Activated CD4-positive, alpha-beta T cell treated with anti-CD3 and anti-CD28 coated beads, Interleukin-2, amount 50 U/mL, for 24 hours (primary cell): ENCODE measurements around the gene DNAH10.
"Not testable (repeated sequence)": the region's sequence is repeated elsewhere in the genome, so short reads cannot be mapped to it uniquely, and the experiment has no call there.

Experiments
- DNase-seq, 2 donors: peaks; one replicate each; pipeline ENCODE4 v3.0.0-alpha.2; 2020; ENCODE audit warnings: low read depth in 1 of 2, low spot score in 1 of 2

The DNAH10 gene

DNA sequence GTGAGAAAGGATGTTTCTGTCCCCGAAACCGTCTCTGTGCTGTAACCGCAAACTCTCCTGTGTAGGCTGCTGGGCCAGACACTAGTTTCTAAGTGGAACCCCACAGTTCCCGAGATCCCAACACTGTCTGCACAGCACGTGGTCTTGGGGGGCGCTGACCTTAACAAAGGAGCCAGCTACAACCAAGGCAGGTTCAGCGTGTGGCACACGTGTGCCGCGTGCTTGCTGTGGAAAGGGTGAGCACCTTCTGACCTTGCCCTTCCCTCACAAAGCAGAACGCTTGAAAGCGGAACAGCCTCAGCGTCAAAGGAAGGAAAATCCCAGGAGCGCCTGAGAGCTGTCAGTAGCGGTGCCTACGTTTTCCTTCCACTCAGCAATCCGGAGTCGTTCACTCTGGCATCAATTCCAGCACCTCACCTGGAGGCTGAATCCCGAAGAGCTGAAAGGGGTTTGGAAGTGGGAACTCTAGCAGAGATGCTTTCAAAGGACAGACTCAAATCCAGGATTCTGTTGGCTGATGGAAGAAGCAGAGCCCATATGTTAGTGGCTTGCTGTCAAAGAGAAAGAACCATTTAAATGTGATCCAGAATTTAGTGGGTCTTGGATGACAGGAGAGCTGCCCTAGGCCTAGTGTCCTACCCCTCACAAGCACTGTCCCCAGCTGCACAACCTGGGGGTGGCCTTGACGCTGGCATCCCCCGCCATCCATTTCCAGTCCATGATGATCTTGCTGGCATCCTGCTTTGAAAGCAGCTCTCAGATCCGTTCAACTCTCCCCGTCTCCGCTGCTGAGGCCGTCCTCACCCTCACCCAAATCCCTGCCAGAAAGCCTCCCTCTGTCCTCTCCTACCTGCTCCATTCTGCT, 183.4 kb downstream of the DNAH10 start:
- DNase-seq: no peak

DNA sequence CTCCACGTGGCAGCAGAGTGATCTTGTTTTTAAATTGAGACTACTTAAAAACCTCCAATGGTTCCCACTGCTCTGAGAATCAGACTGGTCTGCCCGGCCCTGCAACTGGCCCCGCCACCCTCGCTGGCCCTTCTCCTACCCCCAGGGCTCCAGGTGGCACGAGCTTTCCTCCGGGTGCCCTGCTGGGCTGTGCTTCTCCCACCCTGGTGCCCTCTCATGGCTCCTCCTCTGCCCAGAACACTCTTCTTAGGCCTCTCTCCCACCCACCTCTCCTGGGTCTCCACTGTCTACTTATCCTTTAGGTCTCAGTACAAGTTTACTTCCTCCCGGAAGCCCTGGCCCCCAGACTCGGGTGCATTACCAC, 184.0 kb downstream of the DNAH10 start:
- no peak for DNase-seq

DNA sequence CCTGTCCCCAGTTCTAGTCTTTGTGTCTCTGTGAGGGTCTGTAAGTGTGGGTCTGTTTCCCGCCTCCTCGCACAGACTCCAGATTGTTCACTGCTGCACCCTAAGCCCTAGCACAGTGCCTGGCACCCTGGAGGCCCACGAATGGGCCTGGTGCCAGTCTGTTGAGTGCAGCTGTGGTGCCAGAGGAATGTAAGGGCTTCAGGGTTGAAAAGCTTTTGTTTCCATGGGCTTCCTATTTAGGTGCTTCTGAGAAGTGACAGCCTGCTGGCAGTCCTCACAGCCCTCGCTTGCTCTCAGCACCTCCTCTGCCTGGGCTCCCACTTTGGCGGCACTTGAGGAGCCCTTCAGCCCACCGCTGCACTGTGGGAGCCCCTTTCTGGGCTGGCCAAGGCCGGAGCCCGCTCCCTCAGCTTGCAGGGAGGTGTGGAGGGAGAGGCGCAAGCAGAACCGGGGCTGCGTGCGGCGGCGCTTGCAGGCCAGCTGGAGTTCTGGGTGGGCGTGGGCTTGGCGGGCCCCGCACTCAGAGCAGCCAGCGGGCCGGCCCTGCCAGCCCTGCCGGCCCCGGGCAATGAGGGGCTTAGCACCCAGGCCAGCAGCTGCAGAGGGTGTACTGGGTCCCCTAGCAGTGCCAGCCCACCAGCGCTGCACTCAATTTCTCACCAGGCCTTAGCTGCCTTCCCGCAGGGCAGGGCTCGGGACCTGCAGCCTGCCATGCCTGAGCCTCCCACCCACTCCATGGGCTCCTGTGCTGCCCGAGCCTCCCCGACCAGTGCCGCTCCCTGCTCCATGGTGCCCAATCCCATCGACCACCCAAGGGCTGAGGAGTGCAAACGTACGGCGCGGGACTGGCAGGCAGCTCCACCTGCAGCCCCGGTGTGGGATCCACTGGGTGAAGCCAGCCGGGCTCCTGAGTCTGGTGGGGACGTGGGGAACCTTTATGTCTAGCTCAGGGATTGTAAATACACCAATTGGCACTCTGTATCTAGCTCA, 184.7 kb downstream of the DNAH10 start:
- not testable (repeated sequence) for DNase-seq

DNA sequence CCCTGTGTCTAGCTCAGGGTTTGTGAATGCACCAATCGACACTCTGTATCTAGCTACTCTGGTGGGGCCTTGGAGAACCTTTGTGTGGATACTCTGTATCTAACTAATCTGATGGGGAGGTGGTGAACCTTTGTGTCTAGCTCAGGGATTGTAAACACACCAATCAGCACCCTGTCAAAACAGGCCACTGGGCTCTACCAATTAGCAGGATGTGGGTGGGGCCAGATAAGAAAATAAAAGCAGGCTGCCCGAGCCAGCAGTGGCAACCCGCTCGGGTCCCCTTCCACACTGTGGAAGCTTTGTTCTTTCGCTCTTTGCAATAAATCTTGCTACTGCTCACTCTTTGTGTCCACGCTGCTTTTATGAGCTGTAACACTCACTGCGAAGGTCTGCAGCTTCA, 185.4 kb downstream of the DNAH10 start:
- DNase-seq: not testable (repeated sequence)

DNA sequence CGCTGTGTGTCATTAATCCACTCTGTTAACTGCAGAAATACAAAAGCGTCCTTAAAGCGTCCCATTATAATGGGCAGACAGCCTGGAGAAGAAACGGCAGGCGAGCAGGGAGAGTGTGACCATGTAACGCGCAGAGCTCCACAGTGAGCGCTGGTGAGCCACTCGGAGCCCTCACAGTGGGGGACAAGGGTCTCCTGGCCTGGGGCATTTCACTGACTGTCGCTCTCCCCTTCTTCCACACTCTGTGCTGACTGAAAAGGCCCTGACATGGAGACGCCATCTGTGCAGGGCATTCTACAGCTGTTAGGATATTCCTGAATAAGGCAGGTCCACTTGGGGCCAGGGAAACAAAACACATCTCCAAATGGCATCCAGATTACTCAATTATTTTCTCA, 186.3 kb downstream of the DNAH10 start:
- no peak for DNase-seq

DNA sequence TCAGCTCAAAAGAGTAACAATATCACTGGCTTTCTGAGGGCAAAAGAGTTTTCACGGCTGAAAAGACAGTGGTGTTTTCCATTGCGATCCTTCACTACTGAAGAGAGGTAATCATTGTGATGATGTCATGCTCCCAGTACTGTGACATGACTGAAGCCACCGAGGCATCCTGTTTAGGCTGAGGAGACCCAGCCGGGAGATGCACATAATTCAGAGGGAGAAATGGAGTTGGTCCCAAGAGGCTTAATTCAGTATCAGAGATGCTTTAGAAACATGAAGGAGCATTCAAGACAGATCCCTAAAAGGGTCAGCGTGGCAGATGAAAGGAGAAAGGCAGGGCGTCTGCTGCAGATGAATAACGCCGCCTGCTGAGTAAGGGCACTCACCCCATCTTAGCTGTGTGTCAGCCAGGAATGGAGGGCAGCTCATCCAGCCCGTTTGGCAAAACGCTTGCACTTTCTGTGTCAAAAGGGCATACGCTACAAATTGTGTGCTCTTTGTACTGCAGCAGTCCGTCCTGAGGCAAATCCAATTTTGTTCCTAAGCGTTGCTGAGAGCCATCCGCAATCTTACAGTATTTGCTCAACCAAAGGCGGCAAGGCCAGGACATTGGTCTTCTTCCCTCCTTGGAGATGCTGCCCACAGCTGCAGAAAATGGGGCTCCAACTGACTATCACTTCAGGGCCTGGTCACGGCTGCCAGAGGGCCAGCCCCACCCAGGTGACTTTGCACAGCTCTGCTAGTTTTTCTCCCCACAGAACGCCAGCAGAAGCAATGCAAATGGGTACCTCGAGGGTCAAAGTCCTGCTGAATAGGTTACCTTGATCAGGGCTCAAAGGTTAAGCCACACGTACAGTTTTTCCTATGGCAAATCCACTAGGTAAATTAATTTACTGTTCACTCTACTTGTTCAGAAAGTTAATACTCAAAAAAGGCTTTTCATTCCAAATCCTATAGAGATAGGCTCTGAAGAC, 187.0 kb downstream of the DNAH10 start:
- DNase-seq: no peak

DNA sequence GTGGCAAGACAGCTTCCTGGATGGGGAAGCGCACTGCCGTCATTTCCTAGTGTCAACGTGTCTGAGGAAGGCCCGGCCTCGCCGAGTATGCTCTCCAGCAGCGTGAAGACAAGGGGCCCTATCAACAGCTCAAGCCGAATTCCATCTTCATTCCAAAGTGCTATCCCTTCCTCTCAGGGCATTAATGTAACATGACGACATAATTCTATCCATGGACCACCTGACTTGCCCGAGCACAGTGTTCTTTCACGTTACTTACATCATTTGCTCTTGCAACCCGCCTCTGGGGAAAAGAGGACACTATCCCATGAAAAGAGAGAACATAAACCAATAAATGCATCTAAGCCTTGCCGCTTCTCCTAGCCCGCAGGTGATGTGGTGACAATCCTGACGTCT, 187.7 kb downstream of the DNAH10 start:
- no peak for DNase-seq

DNA sequence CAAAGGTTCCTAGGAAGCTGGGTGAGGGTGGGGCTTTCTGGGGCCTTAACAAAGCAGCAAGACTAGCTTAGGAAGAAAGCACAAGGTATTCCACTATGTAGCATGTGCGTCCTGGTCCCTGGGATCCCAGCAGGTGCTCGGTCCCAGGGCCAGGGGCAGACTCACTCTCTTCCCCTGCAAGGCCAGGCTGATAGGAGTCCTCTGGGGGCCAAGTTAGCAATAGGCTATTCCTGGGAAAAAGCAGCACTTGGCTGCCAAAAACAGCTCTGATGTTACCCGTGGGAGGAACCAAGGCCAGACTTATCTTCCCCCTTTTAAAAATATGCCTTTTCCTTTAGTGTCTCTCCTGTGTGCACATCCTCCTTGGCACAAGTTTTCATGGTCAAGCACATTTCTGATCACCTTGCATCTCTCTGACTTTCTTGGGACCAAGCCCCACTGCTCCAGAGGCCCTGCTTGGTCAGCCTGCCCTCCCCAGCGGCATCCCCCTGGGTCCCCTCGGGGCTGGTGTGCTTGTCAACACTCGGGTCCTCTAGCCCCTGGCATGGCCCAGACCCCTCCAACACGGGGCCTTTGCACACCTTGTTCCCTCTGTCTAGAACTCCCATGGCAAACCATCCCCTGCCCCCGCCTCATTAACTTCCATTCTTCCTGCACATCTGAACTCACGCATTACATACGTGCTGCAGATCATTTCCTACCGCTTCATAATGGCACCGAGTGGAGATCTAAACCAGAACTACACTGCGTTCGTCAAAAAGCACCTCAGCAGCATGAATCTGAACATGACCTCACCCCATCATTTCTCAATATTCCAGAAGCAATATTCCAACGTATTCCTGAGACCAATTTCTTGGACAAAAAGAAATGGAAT, 188.6 kb downstream of the DNAH10 start:
- DNase-seq: no peak

DNA sequence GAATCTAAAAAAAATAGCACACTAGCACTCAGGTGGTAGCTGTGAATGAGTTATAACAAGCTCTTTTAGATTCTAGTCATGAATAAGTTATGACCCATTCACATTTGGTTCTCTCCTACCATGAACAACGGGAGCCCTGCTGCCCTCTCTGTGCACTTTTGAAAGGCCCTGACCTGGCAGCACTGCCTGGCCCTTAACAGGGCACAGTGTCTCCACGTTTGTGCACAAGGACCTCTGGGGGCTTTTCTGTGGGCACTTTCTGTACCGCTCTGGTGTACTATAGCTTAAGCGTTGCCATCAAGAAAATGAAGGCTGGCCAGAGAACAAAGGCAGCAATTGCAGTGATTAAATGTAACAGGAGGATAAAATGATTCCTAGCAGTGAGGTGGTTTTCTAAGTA, 189.4 kb downstream of the DNAH10 start:
- DNase-seq: no peak

DNA sequence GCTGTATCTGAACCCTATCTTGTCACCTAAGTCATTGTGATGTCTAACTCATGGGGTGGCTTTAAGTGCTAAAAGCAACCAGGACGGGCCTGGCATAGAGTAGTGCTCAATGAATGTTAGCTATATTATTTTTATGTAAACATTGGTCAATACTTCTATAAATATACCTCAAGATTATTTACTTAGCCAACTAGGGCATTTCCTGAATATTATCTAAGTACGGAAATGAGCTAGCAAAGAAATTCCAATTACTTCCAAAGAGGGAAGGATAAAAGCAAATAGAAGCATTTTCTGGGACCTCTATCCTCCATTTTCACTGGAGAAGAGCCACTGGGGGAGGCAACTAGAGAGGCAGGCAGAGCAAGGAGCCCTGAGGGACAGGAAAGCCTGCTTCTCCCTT, 189.9 kb downstream of the DNAH10 start:
- no peak for DNase-seq

DNA sequence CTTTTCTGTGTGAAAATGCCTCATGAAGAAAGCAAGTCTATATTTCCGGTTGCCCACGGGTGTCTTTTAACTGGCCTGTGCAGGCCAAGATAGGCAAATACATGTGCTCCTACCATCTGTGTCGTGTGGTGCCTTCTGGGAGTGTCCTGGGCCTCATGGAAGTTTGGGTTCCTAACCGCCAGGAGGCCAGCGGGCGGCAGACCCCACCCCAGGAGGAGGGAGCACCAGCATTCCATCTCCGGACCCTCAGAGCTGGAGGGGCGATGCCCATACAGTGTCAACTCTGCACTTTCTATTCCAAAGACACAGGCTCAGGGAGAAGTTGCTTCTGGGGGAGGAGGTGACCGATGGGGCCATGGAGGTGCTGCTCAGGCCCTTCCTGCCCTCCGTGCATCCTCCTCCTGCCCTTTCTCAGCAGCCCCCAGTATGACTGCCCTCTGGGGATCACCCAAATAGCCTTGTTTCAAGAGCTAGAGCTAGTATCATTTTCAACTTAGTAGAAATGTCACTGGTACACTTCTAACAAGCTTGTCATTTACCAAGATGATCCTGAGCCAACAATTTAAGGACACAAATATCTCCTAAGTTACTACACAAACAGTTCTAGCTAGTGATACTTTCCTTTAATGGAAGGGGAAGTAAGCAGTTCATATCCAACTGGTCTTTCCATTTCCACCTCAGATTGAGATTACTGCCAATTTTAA, 192.7 kb downstream of the DNAH10 start:
- no peak for DNase-seq

DNA sequence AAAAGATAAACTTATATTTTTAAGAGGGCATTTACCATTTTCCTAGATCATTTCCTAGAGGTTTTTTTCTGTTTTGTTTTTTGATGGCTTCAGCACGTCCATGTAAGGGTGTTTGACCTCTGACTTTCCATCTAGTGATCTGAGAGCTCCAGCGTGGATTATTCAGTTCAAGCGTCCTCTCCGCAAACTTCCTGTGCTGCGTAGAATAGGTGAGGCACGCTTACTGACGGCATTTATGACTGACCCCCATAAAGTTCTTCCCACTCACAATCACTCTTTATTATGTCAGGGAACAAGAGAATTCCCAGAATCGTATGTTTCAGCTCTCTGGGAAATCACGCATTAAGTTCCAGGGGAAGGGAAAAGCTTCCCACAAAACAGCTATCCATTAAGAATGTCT, 194.1 kb downstream of the DNAH10 start:
- DNase-seq: no peak

DNA sequence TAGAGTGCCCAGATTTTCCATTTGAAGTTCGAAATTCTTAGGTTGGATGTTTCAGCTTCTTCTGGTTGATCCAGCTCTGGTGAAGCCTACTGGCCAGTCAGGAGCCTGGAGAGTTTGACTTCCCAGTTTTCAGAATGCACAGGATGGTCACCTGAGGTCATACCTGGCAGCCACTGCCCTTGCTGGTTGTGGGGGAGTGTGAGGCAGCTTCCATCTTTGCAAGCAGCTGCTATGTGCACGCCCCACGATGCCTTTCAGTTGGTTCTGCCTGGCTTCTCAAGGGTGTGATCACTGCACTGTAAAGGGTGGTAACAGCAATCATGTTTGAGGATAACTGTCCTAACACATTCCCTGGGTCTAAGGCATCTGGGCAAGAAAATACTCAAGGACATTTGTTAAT, 195.1 kb downstream of the DNAH10 start:
- no peak for DNase-seq

DNA sequence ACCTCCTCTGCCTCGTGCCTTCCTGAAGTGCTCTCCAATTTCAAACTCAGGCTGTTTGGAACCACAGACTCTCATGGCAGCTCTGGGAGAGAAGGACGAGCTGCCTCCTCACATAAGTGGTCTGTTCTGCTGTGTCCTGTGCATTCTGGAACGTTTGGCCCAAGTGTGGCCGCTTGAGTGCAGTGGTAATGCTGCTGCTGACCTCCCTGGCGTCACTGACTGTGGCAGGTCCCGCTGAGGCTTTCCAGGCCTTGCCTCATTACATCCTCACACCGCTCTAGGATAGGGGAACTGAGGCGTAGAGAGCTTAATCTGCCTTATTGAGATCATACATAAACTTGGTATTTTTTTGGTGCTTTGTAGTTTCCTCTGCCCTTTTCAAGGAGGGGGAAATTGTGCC, 196.4 kb downstream of the DNAH10 start:
- DNase-seq: no peak

DNA sequence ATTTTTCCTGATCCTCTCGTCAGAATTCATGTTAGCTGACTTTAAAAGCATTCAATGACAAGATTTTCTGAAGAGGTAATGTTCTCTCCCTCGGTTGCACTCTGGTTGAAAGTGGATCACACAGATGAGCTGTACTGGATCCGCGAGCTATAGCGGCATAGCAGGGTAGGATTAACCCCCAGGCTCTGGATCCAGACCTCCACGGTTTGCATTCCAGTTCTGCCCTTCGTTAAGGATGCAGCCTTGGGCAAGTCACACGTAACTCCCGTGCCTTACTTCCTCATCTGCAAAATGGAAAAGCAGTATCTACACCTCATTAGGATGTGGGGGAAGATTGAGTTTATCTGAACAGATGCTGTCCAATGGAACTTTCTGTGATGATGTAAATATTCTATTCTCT, 196.8 kb downstream of the DNAH10 start:
- DNase-seq: no peak

DNA sequence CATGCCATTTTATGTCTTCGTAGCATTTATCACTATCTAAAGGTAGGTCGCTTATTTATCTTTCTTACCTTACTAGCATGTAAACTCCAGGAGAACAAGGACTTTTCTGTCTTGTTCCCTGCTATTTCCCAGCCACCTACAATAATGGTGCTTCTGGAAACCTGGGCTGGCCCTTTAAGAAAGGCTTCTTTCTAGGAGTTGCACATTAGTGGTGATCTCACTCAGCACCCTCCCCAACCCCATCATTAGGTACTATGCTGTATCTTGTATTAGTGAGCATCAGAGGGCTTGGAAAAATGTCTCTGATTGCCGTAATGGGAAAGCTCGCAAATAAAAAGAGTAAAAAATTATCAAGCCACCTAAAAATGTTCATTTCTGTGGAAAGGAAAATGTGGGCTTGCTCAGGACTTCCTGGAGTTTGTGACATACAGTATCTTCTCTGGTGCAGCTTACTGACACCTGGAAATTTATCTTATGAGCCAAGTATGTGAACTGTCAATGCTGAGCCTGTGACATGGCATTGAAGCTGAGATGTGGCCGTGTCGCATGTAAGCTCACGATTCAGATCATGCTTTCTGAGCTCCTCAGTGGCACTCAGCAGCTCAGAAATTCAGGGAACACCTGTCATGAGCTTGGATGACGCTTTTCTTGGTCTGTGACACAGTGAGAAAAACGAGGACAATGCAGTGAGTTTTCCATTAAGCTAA, 198.1 kb downstream of the DNAH10 start:
- no peak for DNase-seq

DNA sequence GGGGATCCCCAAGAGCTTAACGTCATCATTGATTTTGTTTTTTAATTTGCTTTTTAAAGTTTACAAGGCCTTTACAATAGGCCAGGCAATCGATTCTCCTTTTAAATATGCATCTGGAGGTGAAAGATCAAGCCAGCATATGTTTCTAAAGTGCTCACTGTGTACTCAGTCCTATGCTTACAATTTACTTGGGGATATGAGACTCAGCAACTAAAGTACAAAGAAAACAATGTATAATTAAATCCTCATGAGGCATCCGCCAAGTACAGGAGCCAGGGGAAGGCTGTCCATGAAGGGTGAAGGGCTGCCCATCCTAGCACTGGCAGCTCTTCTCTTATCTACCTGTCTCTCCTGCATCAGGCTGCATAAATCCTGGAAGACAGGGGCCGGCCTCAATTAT, 198.8 kb downstream of the DNAH10 start:
- no peak for DNase-seq

DNA sequence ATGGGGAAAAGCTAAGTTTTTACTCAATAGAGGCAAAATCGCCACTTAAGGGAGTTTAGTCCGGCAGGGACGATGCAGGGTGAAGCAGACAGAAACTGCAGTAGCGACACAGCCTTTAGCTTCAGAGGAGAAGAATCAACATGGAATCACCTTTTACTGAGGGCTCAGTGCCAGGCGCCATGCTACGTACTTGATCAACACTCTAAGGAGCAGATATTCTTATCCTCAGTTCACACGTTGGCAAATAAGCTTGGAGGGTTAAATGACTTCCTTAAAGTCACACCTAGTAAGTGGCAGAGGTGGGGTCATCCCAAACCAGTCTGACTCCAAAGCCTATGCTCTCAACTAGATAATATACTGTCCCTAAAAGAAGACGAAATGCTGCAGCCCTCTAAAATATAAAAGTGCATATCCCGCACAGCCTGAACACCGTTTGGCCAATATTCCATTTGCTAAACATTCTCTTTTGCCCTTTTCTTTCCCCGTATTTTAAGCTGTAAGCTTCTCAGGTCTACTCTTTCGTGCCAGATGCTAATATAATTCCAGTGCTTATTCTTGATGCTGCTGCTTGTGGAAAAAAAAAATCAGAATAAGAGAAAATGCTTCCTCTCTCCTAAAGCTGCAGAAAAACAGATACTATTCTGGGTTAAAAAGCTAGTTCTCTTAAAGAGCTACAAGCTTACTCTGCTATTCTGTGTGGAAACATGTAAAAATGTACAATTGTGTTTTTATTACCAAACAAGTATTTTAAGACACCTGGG, 199.7 kb downstream of the DNAH10 start:
- DNase-seq: no peak
